GM23338 (cell line): Measurements from ENCODE around the gene ECSCR. TPM values are rescaled to one million over a fixed set of nuclear protein-coding genes. Genes with fewer than 3 reads are reported as not detected.

Source experiments
- ATAC-seq: fragments of 200-7000 bp; cut with Tn5 transposase; 3 replicates; pipeline ENCODE4 v1.9.1; 2020
- DNase-seq: peaks from one replicate; pipeline ENCODE4 v3.0.0-alpha.2; 2015; ENCODE audit warnings: low spot score
- H2AFZ ChIP-seq: fragments of 200-600 bp; sonication (generic); 2 replicates; pipeline ENCODE4 v1.8.0; 2016; ENCODE audit warnings: antibody characterized with exemption, mild to moderate bottlenecking, moderate library complexity
- H3F3A ChIP-seq: fragments of 200-600 bp; sonication (generic); replicated peaks from 2 replicates; pipeline ENCODE4 v1.8.0; 2017; ENCODE audit warnings: antibody characterized with exemption, mixed run types, low read depth
- H3K27ac ChIP-seq: fragments of 200-600 bp; sonication (generic); 2 replicates; pipeline ENCODE4 v1.6.1; 2016; ENCODE audit warnings: low read depth
- H3K27me3 ChIP-seq: fragments of 200-600 bp; sonication (generic); 2 replicates; pipeline ENCODE4 v1.8.0; 2016; ENCODE audit warnings: mild to moderate bottlenecking, mixed run types, moderate library complexity; ENCODE audit not compliant: insufficient read depth
- H3K36me3 ChIP-seq: fragments of 200-600 bp; sonication (generic); 2 replicates; pipeline ENCODE4 v1.8.0; 2016; ENCODE audit warnings: mild to moderate bottlenecking; ENCODE audit not compliant: insufficient read depth
- H3K4me1 ChIP-seq: fragments of 200-600 bp; sonication (generic); 2 replicates; pipeline ENCODE4 v1.8.0; 2016; ENCODE audit warnings: mild to moderate bottlenecking, moderate library complexity; ENCODE audit not compliant: insufficient read depth
- H3K4me2 ChIP-seq: fragments of 200-600 bp; sonication (generic); 2 replicates; pipeline ENCODE4 v1.7.1; 2017; ENCODE audit warnings: mixed run types
- H3K4me3 ChIP-seq: fragments of 200-600 bp; sonication (generic); 2 replicates; pipeline ENCODE4 v1.6.1; 2016; ENCODE audit warnings: mixed run types
- H3K79me2 ChIP-seq: fragments of 200-600 bp; sonication (generic); replicated peaks from 2 replicates; pipeline ENCODE4 v1.8.0; 2017; ENCODE audit warnings: mild to moderate bottlenecking; ENCODE audit not compliant: insufficient read depth
- H3K9me2 ChIP-seq: fragments of 200-600 bp; sonication (generic); 2 replicates; pipeline ENCODE4 v1.8.0; 2017; ENCODE audit not compliant: insufficient read depth
- H4K20me1 ChIP-seq: fragments of 200-600 bp; sonication (generic); replicated peaks from 2 replicates; pipeline ENCODE4 v1.8.0; 2017; ENCODE audit warnings: mild to moderate bottlenecking; ENCODE audit not compliant: insufficient read depth
- H3K27ac Mint-ChIP-seq: 2 replicates; pipeline ENCODE4 v1.8.0; 2020; ENCODE audit warnings: inconsistent platforms, mild to moderate bottlenecking, moderate library complexity, mixed read lengths
- H3K27me3 Mint-ChIP-seq: 3 replicates; pipeline ENCODE4 v1.8.0; 2022; ENCODE audit warnings: low read depth, mild to moderate bottlenecking, moderate library complexity, mixed read lengths, inconsistent platforms; ENCODE audit not compliant: insufficient read depth, poor library complexity
- H3K36me3 Mint-ChIP-seq: 3 replicates; pipeline ENCODE4 v1.8.0; 2021; ENCODE audit warnings: low read depth, mild to moderate bottlenecking, inconsistent platforms, moderate library complexity, mixed read lengths
- H3K4me1 Mint-ChIP-seq: 3 replicates; pipeline ENCODE4 v1.8.0; 2020; ENCODE audit warnings: mild to moderate bottlenecking, inconsistent platforms, mixed read lengths
- H3K4me3 Mint-ChIP-seq: 3 replicates; pipeline ENCODE4 v1.8.0; 2021; ENCODE audit warnings: moderate library complexity, mild to moderate bottlenecking, inconsistent platforms, mixed read lengths
- H3K9me3 Mint-ChIP-seq: 3 replicates; pipeline ENCODE4 v1.8.0; 2020; ENCODE audit warnings: moderate library complexity, mild to moderate bottlenecking, inconsistent platforms, mixed read lengths
- CREB1 ChIP-seq: fragments of 250-450 bp; sonication (Bioruptor Pico); IDR thresholded peaks from 2 replicates; pipeline ENCODE4 v1.5.0; 2020; ENCODE audit warnings: low read depth, mild to moderate bottlenecking, moderate library complexity
- ETS1 ChIP-seq: IDR thresholded peaks from 2 replicates; pipeline ENCODE4 v1.6.1; 2016; ENCODE audit warnings: antibody characterized with exemption
- EZH2 ChIP-seq: fragments of 200-600 bp; sonication (generic); IDR thresholded peaks from one replicate; pipeline ENCODE4 v1.8.0; 2017; ENCODE audit warnings: antibody characterized with exemption, mild to moderate bottlenecking, low read depth; ENCODE audit not compliant: unreplicated experiment
- NANOG ChIP-seq: IDR thresholded peaks from 2 replicates; pipeline ENCODE4 v1.6.1; 2016; ENCODE audit warnings: antibody characterized with exemption, borderline replicate concordance
- POLR2AphosphoS5 ChIP-seq: IDR thresholded peaks from 2 replicates; pipeline ENCODE4 v1.6.1; 2016; ENCODE audit warnings: antibody characterized with exemption, low read depth
- ZNF331 ChIP-seq: fragments of 250-450 bp; sonication (Bioruptor Pico); IDR thresholded peaks from 2 replicates; pipeline ENCODE4 v1.5.0; 2020; ENCODE audit warnings: low read depth, mild to moderate bottlenecking, moderate library complexity
- ZNF462 ChIP-seq: fragments of 250-450 bp; sonication (Bioruptor Pico); IDR thresholded peaks from 2 replicates; pipeline ENCODE4 v1.5.0; 2020; ENCODE audit warnings: mild to moderate bottlenecking, moderate library complexity
- polyA plus RNA-seq: library from polyadenylated mRNA; unstranded; fragments of >200 nt; fragmentation: Nextera tagmentation; extraction: Ambion mirVana; gene quantifications from 2 replicates; pipeline ENCODE4 v1.2.1, GENCODE V29; 2016
- total RNA-seq: library from RNA; depleted of rRNA; stranded (reverse); fragments of >200 nt; shearing (Covaris generic); gene quantifications from 2 replicates; pipeline ENCODE4 v1.2.3, GENCODE V29; 2014

ECSCR gene
- total and polyA plus RNA-seq, 2 experiments from 2014 or later = 2.2 to 2.6 TPM

GRCh38 chr5:139453683-139454567 lies 8.6 kb downstream of the ECSCR start:
- Histone ChIP-seq H3K27ac (no peak overlapping the region), H3K4me3 (no peak overlapping the region), H4K20me1 (no peaks in the 10 kb centered on the region), H3K79me2 (no peaks in the 10 kb centered on the region), H3K4me1 (no peaks in the 10 kb centered on the region), H2AFZ (no peak overlapping the region), H3K36me3 (no peaks in the 10 kb centered on the region), H3K27me3 (no peaks in the 10 kb centered on the region), H3K9me2 (no peaks in the 10 kb centered on the region), H3F3A (no peaks in the 10 kb centered on the region), H3K4me2 (no peak overlapping the region)
- H3K9me3 Mint-ChIP-seq = no peaks in the 10 kb centered on the region
- H3K27ac Mint-ChIP-seq = no peak overlapping the region
- no peak overlapping the region for H3K4me3 Mint-ChIP-seq
- H3K27me3 Mint-ChIP-seq = peaks cover 7% of the 10 kb centered on the region
- peaks cover 2% of the 10 kb centered on the region for H3K4me1 Mint-ChIP-seq
- TF ChIP-seq ETS1 (no peak), EZH2 (no peak)
- ATAC-seq (no peak), DNase-seq (no peak)
- no peaks in the 10 kb centered on the region; the same call in 2 of the 3 replicates for H3K36me3 Mint-ChIP-seq

- Histone ChIP-seq H3K27me3 (no peaks in the 10 kb centered on the region), H4K20me1 (no peaks in the 10 kb centered on the region), H3K4me3 (no peak overlapping the region), H3K4me2 (no peak overlapping the region), H3K79me2 (no peaks in the 10 kb centered on the region), H3F3A (no peaks in the 10 kb centered on the region), H3K9me2 (no peaks in the 10 kb centered on the region), H3K4me1 (no peaks in the 10 kb centered on the region), H3K36me3 (no peaks in the 10 kb centered on the region), H2AFZ (no peak overlapping the region), H3K27ac (no peak overlapping the region)
- H3K27ac Mint-ChIP-seq = no peak overlapping the region
- H3K4me3 Mint-ChIP-seq = no peak overlapping the region
- H3K27me3 Mint-ChIP-seq = peaks cover 5% of the 10 kb centered on the region
- TF ChIP-seq NANOG = no peak
- H3K4me1 Mint-ChIP-seq = no peaks in the 10 kb centered on the region; the same call in 1 of the 3 replicates
- DNase-seq (no peak), ATAC-seq (no peak)
- H3K9me3 Mint-ChIP-seq = no peaks in the 10 kb centered on the region
- H3K36me3 Mint-ChIP-seq = no peaks in the 10 kb centered on the region; the same call in 2 of the 3 replicates
Observed at GRCh38 chr5:139451878-139452660, 10.5 kb downstream of the ECSCR start.

GRCh38 chr5:139451176-139451575 lies 11.4 kb downstream of the ECSCR start:
- ATAC-seq (no peak), DNase-seq (no peak)
- H3K4me1 ChIP-seq = no peaks in the 10 kb centered on the region
- Mint-ChIP-seq H3K4me3 (no peak overlapping the region), H3K36me3 (no peaks in the 10 kb centered on the region; the same call in 2 of the 3 replicates), H3K27me3 (peaks cover 5% of the 10 kb centered on the region), H3K9me3 (no peaks in the 10 kb centered on the region), H3K27ac (no peak overlapping the region), H3K4me1 (no peaks in the 10 kb centered on the region; the same call in 1 of the 3 replicates)
- H3K4me3 ChIP-seq = no peak overlapping the region
- H3K4me2 ChIP-seq = no peak overlapping the region
- no peaks in the 10 kb centered on the region for H3K36me3 ChIP-seq
- H3F3A ChIP-seq = no peaks in the 10 kb centered on the region
- H4K20me1 ChIP-seq = no peaks in the 10 kb centered on the region
- H3K27ac ChIP-seq = no peak overlapping the region
- no peak overlapping the region for H2AFZ ChIP-seq
- no peaks in the 10 kb centered on the region for H3K27me3 ChIP-seq
- H3K9me2 ChIP-seq = no peaks in the 10 kb centered on the region
- no peaks in the 10 kb centered on the region for H3K79me2 ChIP-seq
- no peak for TF ChIP-seq ZNF462 (CRISPR knock-in tag)
- TF ChIP-seq CREB1 = no peak
- no peak for TF ChIP-seq POLR2AphosphoS5
- no peak for TF ChIP-seq NANOG
- TF ChIP-seq ZNF331 (CRISPR knock-in tag) = no peak
